ENCODE data around the gene PXK.
A peak's percentile ranks its signal among the peaks of the same experiment; 100 is the strongest.

Gene PXK

GRCh38 chr3:58384381-58385090, 51.8 kb downstream of the PXK start:
- DNase-seq: no peak

- DNase-seq: no peak
These were observed 54.1 kb downstream of the PXK start for GRCh38 chr3:58386626-58387365.

GRCh38 chr3:58387650-58388546, 55.2 kb downstream of the PXK start:
- DNase-seq: no peak

- no peak for DNase-seq
These were observed 55.9 kb downstream of the PXK start for GRCh38 chr3:58388550-58389091.

- no peak for DNase-seq
These were observed 58.6 kb downstream of the PXK start for GRCh38 chr3:58391156-58391865.

- DNase-seq: no peak
These were observed 59.5 kb downstream of the PXK start for GRCh38 chr3:58392181-58392580.

- no peak for DNase-seq
These were observed 61.6 kb downstream of the PXK start for GRCh38 chr3:58394339-58394738.

GRCh38 chr3:58398669-58399333, 66.1 kb downstream of the PXK start:
- DNase-seq: no peak

GRCh38 chr3:58403513-58404109, 70.9 kb downstream of the PXK start:
- no peak for DNase-seq

GRCh38 chr3:58404396-58404795, 71.7 kb downstream of the PXK start:
- DNase-seq: peak; percentile 73

GRCh38 chr3:58408906-58409305, 76.2 kb downstream of the PXK start:
- DNase-seq: no peak

- DNase-seq: no peak
These were observed 77.0 kb downstream of the PXK start for GRCh38 chr3:58409663-58410062.

- no peak for DNase-seq
These were observed 78.3 kb downstream of the PXK start for GRCh38 chr3:58411036-58411435.

- no peak for DNase-seq
These were observed 79.4 kb downstream of the PXK start for GRCh38 chr3:58411851-58412830.

GRCh38 chr3:58414538-58415197, 82.0 kb downstream of the PXK start:
- peak; percentile 42 for DNase-seq

GRCh38 chr3:58416191-58416590, 83.5 kb downstream of the PXK start:
- DNase-seq: no peak

- DNase-seq: no peak
These were observed 84.4 kb downstream of the PXK start for GRCh38 chr3:58417075-58417474.

GRCh38 chr3:58418227-58418626, 85.5 kb downstream of the PXK start:
- no peak for DNase-seq

GRCh38 chr3:58419780-58420507, 87.3 kb downstream of the PXK start:
- no peak for DNase-seq
